DMS53 (cell line): ENCODE measurements around the gene LRBA.
"Not testable (repeated sequence)": the region's sequence is repeated elsewhere in the genome, so short reads cannot be mapped to it uniquely, and the experiment has no call there.

Source experiments
- DNase-seq: peaks from one replicate; lab custom pipeline; 2025; lab: John Stamatoyannopoulos, UW

Gene LRBA

GRCh38 chr4:150418757-150419410 lies 596.2 kb downstream of the LRBA start:
- DNase-seq: no peak

GRCh38 chr4:150415213-150415612 lies 599.9 kb downstream of the LRBA start:
- no peak for DNase-seq

GRCh38 chr4:150411520-150411919 lies 603.6 kb downstream of the LRBA start:
- DNase-seq: no peak

GRCh38 chr4:150402871-150403272 lies 612.2 kb downstream of the LRBA start:
- DNase-seq: peak; percentile 79

- DNase-seq: no peak
Measured at GRCh38 chr4:150401083-150401687, 613.9 kb downstream of the LRBA start.

- DNase-seq: no peak
Measured at GRCh38 chr4:150395872-150396271, 619.2 kb downstream of the LRBA start.

GRCh38 chr4:150394046-150394445 lies 621.0 kb downstream of the LRBA start:
- no peak for DNase-seq

GRCh38 chr4:150391052-150391451 lies 624.0 kb downstream of the LRBA start:
- no peak for DNase-seq

- no peak for DNase-seq
Measured at GRCh38 chr4:150390531-150390910, 624.6 kb downstream of the LRBA start.

- DNase-seq: no peak
Measured at GRCh38 chr4:150389896-150390530, 625.1 kb downstream of the LRBA start.

- no peak for DNase-seq
Measured at GRCh38 chr4:150387981-150388380, 627.1 kb downstream of the LRBA start.

GRCh38 chr4:150386415-150386814 lies 628.7 kb downstream of the LRBA start:
- DNase-seq: not testable (repeated sequence)

- DNase-seq: no peak
Measured at GRCh38 chr4:150385606-150386005, 629.5 kb downstream of the LRBA start.

- DNase-seq: no peak
Measured at GRCh38 chr4:150384249-150384648, 630.8 kb downstream of the LRBA start.

- no peak for DNase-seq
Measured at GRCh38 chr4:150382028-150382427, 633.1 kb downstream of the LRBA start.

- DNase-seq: no peak
Measured at GRCh38 chr4:150381609-150382008, 633.5 kb downstream of the LRBA start.

- no peak for DNase-seq
Measured at GRCh38 chr4:150381036-150381435, 634.0 kb downstream of the LRBA start.

GRCh38 chr4:150379454-150379853 lies 635.6 kb downstream of the LRBA start:
- DNase-seq: no peak

- no peak for DNase-seq
Measured at GRCh38 chr4:150375025-150375424, 640.1 kb downstream of the LRBA start.

GRCh38 chr4:150371869-150372268 lies 643.2 kb downstream of the LRBA start:
- no peak for DNase-seq

- DNase-seq: no peak
Measured at GRCh38 chr4:150369434-150370380, 645.4 kb downstream of the LRBA start.

GRCh38 chr4:150368667-150369066 lies 646.4 kb downstream of the LRBA start:
- DNase-seq: no peak
